NK-92 treated with Interleukin-12 subunit alpha and Interleukin-12 subunit beta, amount 100 ng/mL, for 24 hours (cell line): ENCODE results near the gene PTGS1.
"Not testable (repeated sequence)": the region's sequence is repeated elsewhere in the genome, so short reads cannot be mapped to it uniquely, and the experiment has no call there.

ENCODE experiments used
- DNase-seq: peaks from one replicate; lab custom pipeline; 2025; lab: John Stamatoyannopoulos, UW

PTGS1 gene

GRCh38 chr9:122347348-122348287 is 23.2 kb upstream of the PTGS1 start:
- no peak for DNase-seq

DNA sequence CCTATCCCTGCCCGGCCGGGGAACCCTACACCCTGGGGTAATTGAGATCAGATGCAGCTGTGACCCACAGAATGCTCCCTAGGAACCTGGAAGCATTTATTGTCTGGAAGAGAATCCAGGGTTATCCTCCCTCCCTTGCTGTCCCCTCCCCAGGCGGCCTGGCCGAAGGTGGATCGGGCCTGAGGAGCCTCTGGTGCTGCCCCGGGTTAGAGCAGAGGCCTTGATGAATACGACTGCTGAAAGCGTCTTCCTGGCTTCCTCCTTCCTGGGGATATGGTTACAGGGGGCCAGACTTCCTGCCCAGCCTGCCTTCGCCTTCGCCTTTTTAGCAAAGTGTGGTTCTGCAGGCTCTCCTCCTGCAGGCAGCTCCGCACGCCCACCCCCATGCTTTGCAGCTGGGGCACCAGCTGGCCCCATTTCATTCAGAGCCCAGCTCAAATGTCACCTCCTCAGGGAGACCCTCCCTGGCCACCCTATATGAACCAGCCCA is 22.5 kb upstream of the PTGS1 start:
- no peak for DNase-seq

DNA sequence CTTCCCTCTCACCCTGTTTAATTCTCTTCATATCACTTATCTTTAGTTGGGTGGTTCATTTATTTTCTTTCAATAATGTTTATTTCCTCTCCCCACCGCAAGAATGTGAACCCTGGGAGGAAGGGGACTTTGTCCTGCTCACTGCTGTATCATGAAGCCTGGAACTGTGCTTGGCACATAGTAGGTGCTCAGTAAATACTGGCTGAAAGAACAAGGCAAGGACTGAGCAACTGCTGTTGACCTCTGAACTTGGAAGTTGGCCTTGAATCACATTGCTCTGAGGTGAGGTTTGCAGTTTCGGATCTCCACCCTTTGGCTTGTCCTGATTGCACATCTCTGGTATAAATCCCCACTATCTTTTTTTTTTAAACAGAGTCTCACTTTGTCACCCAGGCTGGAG is 22.0 kb upstream of the PTGS1 start:
- no peak for DNase-seq

DNA sequence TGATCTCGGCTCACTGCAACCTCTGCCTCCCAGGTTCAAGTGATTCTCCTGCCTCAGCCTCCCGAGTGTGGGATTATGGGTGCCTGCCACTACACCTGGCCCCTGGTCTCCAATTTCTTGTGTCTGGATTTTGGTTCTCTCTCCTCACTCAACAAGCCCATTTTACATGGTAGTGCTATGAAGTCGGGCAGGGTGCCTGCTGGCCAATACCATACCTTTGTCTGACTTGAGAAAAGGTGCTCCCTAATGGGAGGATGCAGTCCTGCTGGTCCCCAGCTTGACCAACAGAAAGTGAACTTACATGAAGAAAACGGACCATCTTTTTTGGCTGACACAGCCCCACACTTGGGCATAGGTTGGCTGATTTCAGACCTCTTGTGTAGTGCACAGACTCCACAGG is 21.6 kb upstream of the PTGS1 start:
- DNase-seq = no peak

- peak; percentile 38 for DNase-seq
Measured at GRCh38 chr9:122350577-122351355, 20.1 kb upstream of the PTGS1 start.

DNA sequence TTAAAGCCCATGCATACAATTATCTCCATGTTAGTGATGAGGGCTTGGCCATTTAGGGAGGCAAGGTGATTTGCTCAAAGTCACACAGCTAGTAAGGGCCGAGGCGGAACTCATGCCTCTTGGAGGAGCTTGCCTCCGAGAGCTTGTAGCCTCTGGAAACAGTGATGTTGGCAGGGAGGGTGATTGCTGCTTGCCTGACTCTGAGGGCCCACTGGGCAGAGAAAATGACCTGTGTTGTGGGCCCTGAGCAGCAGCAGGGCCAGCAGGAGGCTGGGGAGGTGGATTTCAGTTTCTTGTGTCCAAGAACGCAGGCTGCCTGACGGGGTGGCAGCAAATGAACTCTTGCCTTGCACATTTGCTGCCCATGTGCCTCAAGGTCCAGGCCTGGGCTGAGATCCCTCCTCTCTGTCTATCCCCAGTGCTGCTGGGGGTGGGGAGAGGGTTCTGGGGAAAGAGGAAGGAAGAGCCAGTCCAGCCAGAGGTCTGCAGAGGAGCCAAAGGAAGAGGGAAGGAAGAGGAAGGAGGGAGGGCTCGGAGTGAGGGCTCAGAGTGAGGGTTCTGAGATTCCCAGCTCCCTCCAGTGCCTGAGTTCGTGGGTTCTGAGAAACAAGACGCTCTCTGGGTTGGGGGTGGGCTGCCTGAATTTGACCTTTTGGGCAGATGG is 16.2 kb upstream of the PTGS1 start:
- no peak for DNase-seq

DNA sequence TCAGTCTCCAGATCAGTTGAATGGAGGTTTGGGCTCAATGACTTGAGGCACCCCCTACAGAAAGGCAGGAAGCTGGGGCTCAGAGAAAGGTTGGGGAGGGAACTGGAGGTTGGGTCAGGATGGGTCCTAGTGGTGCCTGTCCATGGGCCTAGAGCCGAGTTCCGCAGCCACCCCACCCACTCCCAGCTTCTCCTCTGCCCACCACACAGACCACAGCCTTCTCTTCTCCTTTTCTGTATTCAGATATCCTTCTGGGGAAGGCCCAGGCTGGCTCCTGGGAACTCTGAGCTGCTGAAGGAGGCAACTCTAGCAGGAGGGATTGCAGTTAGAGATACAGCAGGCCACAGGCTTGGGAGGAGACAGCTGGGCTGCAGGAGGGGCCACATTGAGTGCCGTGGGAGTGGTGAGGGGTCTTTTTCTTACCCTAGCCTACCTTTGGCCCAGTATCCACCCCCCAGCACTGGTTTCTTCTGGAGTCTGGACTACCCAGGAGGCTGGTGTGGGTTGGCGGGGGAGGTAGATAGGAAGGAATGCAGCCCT is 15.4 kb upstream of the PTGS1 start:
- no peak for DNase-seq

- no peak for DNase-seq
Measured at GRCh38 chr9:122356627-122357026, 14.2 kb upstream of the PTGS1 start.

DNA sequence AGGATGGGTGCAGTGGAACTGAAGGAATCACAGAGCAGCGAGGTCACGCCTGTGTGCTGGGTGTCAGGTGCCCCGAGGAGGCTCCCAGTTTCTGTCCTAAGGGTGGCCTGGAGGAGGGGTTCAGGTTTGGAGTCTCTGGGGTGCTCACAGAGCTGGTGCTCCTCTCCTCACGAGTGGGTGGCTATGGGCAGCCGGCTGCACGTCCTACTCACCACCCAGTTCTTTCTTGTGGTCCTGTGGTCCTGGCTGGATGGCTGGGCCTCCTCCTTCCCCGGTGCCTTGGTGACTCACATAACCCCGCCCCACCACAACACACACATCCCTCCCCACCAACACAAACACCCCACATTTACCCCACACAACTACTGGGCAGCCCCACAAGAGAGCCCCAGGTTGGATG is 9.9 kb upstream of the PTGS1 start:
- DNase-seq = no peak

DNA sequence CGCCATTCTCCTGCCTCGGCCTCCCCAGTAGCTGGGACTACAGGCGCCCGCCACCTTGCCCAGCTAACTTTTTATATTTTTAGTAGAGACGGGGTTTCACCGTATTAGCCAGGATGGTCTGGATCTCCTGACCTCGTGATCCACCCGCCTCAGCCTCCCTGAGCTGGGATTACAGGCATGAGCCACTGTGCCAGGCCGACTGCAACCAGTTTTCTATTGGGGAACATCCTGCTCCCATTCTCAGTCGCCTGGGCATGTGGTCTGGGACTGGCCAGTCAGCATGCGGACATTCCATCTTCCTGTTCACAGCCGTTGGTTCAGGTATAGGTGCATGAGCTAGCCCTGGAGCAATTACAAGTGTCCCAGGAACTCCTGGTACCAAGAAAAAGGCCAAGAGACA is 7.7 kb upstream of the PTGS1 start:
- not testable (repeated sequence) for DNase-seq

GRCh38 chr9:122364117-122364782 is 6.6 kb upstream of the PTGS1 start:
- no peak for DNase-seq

- DNase-seq = no peak
Measured at GRCh38 chr9:122364783-122365150, 6.1 kb upstream of the PTGS1 start.

DNA sequence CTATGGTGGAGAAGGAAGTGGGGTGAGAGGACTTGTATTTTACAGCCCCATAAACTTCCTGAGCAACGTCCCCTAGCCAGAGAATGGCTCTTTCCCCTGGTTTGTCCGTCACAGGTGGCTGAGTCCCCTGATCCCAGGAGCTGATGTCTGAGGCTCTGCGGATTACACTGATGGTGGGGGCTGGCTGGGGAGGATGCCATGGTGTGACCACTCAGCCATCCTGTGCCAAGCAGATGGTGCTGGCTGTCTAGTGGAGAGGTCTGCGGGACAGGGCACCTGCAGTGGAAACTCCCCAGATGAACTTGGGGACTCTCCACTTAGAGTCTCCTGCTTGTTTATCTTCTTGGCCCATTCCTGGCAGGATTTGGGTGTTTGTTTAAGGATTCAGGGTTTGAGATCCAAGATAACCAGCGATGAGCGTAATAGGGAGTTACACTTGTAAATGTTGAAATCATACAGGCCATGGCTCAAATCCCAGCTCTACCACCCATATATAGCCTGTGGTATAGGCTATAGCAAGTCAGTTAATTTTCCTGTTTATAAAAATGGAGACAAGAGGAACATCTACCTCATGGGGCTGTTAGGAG is 4.7 kb upstream of the PTGS1 start:
- no peak for DNase-seq

DNA sequence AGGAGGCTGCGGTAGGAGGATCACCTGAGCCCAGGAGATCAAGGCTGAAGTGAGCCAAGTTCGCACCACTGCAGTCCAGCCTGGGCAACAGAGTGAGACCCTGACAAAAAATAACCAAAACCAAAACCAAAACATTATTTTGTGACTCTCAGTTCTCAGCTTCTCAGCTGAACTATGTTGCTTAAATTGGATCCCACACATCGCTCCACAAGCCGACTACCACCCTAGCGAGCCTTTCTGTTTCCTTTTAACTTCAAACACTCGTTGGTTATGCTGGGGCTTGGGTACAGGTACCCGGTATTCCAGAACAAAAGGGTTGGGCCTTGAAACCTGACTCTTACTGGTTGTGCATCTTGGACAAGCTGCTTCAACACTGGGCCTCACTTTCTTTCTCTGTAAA is 3.8 kb upstream of the PTGS1 start:
- no peak for DNase-seq

- no peak for DNase-seq
Measured at GRCh38 chr9:122367774-122368460, 2.9 kb upstream of the PTGS1 start.

DNA sequence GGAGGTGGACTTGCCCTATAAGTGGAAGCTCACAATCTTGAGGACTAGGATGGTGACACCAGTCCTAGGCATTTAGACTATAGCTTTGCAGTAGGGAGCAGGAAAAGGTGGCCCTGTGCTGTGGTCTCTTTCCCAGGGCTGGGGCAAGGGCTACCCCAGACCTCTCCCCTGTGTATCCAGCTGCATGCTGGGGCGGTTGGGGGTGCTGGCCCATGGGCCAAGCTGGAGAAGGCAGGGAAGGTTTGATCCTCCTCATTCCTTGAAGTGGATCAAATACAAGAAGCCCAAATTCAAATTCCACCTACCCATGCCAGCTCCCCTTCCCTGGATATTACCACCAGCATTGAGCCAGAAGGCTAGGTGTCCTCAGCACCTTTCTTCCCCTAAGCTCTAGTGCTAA is 2.2 kb upstream of the PTGS1 start:
- no peak for DNase-seq

- no peak for DNase-seq
Measured at GRCh38 chr9:122370303-122370702, 521 bp upstream of the PTGS1 start.

DNA sequence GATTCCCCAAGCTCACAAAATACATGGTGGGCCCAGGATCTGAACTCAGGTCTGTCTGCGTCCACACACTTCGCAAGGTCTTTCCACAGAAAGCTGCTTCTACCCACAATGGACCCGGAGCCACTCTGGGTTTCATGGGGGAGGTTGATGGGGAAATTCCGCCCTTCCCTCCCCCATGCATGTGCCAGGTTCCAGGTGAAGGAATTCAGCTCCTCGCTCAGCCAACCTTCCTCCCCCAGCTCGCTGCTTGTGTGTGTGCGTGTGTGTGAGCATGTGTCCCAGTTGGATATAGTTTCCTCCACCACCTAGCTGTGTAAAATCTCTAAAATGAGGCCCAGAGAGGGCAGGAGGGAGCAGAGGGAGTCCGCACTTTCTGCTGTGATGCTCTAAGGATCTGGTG is 1.0 kb downstream of the PTGS1 start:
- DNase-seq = no peak

DNA sequence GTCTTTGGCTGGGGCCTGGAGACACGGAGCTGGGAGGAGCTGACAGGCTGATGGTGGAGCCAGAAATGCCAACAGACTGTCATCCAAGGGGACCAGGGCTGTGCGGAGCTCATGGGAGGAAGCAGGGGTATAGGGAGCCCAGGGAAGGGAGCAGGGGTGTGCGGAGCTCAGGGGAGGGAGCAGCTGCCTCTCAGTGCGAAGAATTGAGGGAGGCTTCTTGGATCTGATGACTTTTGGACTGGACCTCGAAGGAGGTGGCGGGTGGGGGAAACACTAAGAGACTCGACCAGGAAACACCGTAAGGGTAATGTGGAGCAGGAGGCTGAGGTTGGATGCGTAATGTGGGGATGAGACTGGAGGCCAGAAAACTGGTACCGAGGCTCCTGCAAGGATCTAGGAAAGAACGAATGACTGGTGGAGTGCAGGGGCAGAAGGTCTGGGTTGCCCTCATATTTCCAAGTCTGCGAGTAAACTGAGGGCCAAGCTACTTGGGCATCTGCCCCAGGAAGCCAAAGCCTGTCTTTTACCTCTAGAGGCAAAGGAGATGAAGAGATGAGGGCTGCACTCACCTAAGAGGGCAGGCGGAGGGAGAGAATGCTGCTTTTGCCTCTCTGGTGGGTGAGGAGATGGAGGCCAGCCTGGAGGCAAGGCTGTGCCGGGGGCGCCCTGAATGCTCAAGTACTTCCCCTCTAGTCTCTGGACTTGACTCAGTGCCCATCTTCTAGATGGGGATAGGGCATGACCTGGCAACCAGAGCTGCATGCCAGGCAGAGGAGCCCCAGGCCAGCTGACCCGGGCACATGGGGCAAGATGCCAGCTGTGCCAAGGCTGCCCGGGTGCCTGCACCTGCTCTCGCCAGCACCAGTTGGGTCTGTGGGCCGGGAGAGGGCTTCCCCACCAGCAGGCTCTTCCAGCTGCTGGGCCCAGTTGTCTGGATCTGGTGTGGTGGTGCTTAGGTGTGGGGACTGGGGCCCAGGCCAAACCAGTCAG is 2.3 kb downstream of the PTGS1 start:
- no peak for DNase-seq
